HG03571 (cell line): Measurements from ENCODE around the gene CHD8.
"Not testable (repeated sequence)": the region's sequence is repeated elsewhere in the genome, so short reads cannot be mapped to it uniquely, and the experiment has no call there.

Experiments used
- ATAC-seq: cut with Tn5 transposase; IDR thresholded peaks from one replicate; pipeline ENCODE4 v1.9.1; 2021; ENCODE audit not compliant: unreplicated experiment

The CHD8 gene, protein sequence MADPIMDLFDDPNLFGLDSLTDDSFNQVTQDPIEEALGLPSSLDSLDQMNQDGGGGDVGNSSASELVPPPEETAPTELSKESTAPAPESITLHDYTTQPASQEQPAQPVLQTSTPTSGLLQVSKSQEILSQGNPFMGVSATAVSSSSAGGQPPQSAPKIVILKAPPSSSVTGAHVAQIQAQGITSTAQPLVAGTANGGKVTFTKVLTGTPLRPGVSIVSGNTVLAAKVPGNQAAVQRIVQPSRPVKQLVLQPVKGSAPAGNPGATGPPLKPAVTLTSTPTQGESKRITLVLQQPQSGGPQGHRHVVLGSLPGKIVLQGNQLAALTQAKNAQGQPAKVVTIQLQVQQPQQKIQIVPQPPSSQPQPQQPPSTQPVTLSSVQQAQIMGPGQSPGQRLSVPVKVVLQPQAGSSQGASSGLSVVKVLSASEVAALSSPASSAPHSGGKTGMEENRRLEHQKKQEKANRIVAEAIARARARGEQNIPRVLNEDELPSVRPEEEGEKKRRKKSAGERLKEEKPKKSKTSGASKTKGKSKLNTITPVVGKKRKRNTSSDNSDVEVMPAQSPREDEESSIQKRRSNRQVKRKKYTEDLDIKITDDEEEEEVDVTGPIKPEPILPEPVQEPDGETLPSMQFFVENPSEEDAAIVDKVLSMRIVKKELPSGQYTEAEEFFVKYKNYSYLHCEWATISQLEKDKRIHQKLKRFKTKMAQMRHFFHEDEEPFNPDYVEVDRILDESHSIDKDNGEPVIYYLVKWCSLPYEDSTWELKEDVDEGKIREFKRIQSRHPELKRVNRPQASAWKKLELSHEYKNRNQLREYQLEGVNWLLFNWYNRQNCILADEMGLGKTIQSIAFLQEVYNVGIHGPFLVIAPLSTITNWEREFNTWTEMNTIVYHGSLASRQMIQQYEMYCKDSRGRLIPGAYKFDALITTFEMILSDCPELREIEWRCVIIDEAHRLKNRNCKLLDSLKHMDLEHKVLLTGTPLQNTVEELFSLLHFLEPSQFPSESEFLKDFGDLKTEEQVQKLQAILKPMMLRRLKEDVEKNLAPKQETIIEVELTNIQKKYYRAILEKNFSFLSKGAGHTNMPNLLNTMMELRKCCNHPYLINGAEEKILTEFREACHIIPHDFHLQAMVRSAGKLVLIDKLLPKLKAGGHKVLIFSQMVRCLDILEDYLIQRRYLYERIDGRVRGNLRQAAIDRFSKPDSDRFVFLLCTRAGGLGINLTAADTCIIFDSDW (N-terminal part only)

DNA sequence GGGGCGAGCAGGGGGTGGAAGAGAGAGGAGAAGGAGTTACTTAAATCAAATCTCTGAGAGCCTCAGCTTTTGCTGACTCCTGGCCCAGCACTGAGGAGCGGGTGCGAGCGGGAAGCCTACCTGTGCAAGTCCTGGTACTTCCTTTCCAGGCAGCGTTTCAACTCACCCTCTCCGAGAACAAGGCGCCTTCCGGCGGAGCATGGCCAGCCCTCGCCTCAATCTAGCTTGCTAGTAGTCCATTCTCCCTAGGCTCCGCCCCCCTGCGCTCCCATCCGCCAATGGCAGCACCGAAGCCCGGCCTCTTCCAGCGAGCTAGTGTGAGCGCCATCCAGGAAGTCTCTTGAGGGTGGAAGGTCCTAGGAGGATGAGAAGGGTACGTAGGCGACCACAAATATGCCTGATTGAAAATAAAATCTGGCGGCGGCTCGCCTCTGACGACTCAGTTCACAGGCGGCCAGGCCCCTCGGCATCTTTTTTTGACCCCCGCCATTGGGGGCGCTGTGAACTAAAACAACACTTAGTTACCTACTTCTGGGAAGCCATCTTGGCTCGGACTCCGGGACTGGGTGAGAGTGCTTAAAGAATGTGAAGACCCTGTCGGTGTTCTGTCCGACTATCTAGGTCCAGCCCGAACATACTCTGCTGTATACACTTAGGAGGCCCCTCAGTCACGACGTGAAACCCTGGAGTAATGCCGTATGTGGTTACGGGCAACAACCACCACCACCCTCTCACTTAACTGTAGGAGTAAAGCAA, at the start of gene CHD8:
CHD8 (minus strand) TSS at position 212 of the 756 bp plus-strand sequence. CDS start 24,480 bp downstream, outside the sequence.
- ATAC-seq = peak; percentile 94

DNA sequence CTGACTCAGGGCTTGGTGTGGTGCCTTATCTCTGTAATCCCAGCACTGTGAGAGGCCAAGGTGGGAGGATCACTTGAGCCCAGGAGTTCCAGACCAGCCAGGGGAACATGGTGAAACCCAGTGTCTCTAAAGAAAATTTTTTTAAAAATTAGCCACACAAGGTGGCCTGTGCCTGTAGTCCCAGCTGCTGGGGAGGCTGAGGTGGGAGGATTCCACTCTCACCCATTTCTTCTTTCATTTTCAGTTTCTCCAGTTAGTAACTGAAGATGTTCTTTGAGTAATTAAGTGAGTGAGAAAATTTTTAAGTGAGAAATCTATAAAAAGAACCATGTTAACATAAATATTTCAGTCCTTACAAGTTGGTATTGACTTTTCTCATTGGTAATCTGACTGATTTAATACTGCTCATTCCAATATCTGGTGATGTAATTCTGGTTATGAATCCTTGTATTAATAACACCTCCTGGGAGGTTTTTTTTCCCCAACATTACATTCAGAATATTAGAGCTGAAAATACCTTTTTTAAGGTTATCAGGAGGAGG, 49.2 kb upstream of the CHD8 start:
- peak; percentile 56 for ATAC-seq

DNA sequence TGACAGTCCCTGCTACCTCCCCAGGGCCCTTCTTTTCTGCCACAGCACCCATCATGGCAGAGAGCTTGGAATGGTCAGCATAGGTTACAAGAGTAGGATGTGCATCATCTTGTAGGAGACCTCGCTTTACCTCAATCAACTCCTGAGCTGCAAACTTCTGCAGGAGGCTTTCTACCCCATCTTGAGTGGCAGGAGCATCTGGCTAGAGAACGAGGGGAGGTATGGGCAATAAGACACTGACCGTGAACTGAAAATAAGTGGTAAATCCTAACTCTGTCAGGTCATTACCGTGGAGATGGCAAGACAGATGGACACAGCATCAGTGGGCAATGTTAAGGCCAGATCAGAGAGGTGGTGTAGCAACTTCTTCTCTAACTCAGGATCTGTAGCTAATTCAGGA, 47.5 kb upstream of the CHD8 start:
- no peak for ATAC-seq

DNA sequence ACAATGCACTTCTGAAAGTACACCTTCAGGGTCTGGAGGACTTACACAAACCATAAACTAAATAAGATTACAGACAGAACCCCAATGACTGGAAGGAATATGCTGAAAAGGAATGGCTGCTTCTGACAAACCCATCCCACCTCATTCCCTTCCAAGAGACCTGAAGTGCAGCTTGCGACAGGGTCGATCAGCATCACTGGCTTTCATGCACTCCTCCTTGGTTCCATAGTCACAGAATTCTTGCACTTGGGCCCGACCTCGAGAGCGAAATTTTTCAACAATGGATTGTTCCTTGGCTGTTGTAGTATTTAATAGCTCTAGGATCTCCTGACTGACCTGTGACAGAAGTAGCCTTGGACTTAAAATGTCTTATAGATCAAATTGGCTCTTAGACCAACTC, 45.6 kb upstream of the CHD8 start:
- ATAC-seq = no peak

DNA sequence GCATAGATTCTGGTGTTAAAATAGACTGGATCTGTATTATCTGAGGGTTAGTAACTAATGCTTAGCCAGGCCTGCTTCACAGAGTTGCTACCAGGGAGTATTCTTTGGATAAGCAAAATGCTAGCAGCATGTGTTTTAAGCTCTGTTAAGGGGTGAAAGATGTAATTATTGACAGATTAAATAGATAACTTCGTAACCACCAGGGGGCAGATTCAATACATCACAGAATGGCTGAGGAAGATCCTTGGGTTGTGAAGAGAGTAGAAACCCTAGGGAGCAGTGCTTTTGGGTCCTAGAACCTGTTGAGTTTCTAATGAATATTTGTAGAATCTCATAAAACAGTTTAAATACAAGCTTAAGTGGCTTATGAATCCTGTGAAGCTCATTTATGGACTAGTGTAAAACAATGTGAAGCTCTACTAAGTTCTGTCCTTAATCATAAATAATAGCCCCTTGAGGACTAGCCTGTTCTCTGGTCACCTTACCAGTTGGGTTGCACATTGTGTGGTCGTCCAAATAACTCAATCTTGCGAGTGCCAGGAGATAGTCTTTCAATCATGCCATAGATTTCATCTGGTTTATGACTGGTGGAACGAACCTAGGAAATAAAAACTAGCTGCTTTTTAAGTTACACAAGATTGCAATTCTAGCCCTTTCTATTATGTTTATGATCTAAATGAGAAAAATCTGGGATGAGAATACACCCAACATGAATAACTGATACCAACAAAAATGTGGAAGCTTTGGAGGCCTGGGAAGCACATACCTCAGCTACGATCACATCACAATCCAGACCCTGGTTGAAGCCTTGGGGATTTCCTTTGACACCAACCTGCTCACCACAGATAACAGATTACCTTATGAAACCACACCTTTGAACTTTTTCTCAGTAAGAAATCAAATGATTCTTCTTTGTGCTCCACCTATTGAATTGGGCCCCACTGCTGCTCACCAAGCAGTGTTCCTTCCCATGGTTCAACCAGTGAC, 42.9 kb upstream of the CHD8 start:
- ATAC-seq = no peak

DNA sequence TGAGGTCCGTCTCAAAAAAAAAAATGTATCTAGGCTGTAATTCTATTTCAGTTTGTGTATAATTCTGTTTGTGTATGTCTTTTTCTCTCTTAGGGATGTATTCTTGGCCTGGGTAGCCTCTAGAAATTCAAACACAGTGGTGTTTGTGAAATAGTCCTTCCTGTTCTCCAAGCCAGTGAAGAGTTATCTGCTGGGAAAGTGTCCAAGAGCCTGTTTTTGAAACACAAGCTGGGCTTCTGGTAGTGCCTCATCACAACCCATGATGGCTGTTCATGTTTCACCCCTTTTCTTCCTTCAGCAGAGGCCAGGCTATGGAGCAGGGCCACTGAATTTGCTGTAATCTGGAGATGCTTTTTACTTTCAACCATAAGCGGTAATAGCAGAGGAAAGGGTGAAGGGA, 40.5 kb upstream of the CHD8 start:
- ATAC-seq = no peak

DNA sequence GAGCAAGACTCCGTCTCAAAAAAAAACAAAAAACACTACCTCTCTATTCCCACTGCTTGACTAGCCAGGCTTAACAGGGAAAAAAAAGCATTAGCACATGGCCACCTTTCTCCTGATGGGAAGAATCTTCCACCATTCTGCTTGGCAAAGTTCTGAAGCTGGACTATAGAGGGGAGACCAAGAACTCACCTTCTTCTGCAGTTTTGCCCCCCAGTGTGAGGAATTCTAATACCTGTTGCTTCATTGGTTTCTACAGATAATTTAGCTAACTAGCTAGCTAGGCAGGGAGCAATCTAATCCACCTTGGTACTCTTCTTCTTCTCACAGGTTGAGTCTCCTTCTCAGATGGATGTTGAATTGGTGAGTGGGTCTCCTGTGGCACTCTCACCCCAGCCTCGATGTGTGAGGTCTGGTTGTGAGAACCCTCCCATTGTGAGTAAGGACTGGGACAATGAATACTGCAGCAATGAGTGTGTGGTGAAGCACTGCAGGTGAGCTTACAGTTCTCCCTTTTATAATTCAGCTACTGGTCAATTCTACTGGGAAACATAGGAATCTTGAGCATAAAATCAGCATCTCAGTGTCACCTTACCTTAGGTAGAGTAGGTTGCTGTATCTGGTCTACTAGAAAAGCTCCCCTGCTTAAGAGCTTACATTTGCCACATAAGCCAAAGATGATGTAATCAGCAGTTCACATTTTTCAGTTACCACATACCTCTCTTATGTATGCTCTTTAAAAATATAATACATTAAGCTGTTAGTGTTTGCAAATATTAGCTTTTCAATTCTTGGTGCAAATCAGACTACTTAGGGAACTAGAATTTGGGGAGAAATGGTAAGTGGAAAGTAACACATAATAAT, 39.2 kb upstream of the CHD8 start:
- ATAC-seq = no peak

DNA sequence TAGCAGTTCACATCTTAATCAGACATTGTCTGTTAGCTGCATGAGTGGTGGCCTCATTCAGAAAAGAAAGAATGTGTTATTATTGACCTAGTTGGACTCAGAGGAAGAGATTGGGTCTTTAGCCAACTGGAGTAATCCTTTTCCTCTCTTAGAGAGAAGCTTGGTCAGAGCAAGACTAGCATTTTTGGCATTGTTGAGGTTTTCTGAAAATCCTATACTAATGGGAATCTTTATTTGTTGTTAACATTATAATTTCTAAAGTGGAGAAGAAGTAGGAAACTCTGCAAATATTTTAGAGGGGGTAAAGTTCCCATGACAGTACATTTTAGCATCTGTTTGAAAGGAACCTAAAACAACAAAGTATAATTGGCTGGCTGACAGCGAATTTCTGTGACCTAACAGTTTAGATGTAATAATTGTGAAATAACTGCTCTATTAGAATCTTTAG, 30.7 kb upstream of the CHD8 start:
- no peak for ATAC-seq

DNA sequence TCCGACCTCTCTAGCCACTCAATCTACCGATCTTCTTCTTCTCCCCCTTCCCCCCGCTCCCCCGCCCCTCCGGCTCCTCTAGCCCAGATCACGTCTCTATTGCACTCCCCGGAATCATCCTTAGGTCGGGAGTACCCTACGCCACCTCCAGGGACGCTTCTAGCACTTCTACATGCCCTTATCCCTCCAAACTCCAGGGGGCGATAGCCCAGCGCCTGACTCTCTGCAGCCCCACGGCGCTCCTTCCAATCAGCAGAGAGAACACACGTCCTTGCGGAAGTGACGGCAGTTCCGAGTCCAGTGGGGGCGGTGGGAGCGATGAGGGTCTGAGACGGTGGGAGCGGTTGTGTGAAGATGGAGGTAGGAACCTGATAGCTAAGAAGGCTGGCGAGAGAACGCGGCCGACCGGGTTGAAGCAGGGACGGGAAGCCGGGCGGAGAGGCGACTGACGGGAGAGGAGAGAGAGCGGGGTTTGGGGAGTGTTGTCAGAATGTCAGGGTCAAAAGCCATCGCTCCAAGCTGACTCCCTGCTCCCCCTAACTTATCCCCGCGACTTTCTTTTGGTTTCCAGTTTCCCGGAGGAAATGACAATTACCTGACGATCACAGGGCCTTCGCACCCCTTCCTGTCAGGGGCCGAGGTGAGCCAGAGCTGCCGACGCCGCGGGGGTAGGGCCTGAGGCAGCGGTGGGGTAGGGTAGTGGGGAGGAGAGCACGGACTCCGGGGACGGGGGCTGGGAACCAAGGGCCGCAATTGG, 21.2 kb upstream of the CHD8 start, which contains the start of the genes RAB2B and TOX4:
RAB2B (minus strand) TSS at position 35 of the 757 bp plus-strand sequence. CDS start 87 bp downstream, outside the sequence.
TOX4 (plus strand) TSS at position 271 of the 757 bp plus-strand sequence; CDS start at position 355, 84 bp downstream.
- ATAC-seq = peak; percentile 99

DNA sequence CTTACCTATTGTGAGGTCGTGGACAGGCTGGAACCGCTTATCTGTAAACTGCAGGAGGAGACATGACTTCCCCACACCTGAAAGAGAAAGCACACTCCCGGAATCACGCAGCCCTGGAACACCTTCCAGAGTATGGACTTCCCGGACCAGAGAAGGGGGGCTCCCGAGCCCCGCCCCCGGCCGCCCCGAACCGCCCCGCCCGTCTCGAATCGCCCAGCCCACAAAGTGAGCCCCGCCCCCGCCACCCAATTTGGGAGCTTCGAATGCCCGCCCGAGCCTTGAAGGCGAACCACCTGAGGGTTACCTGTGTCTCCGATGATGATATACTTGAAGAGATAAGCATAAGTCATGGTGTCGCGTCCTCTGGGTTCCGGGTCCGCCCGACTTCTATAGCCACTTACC, 20.6 kb upstream of the CHD8 start:
- peak; percentile 27 for ATAC-seq

DNA sequence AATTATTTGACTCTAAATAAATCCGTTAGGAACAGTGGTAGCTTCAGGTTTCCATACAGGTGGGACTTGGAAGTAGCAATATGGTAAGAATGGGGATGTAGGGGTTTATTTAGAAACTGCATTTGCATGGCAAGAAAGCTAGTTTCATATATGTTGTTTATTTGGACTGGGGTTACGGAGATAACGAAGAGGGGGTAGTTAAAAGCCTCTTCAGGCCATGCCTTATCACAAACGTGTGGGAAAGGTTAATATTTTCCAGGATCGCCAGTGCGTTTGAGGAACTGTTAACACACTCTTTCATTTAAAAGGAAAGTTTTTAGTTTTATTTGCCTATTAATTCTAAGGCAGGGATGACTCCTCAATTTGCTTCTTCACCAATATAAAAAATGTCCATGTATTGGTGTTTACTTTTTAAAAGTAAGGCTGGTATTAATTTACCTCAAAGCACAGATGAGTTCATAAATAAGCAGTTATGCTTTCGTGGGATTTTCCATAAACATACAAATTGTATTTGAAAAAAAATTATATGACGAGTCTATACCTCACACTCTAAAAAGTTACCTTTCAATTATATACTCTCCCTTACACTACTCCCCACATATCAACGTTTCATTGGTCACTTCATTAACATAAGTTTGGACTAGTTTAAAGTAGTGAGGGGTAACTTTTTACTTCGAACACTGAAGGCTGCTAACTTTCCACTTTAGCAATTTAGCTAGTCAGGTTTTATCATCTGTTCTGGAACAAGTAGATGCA, 20.0 kb upstream of the CHD8 start:
- ATAC-seq = no peak

DNA sequence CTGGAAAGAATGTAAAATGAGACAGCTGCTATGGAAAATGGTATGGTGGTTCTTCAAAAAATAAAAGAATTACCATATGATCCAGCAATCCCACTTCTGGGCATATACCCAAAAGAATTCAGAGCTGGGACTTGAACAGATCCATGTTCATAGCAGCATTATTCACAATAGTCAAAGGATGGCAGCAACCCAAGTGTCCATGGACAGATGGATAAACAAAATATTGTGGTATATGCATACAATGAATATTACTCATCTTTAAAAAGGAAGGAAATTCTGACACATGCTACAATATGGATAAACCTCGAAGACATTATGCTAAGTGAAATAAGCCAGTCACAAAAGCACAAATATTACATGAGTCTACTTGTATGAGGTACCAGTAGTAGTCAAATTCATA, 11.7 kb upstream of the CHD8 start:
- ATAC-seq = no peak

DNA sequence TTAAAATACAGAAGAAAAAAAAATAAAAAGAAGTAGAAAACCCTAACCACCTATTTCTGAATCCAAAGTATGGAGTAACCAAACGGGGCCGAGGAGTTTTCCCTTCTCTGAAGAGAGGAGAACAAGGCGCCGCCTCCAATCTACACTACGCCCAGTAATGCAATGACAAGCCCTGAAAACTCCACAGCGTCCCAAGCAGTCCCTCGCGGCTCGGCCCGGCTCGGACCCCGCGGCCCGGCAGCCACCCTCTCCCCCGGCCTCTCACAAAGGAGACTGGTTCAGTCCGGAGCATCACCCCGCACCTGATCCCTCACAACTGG, 371 bp downstream of the CHD8 start:
- ATAC-seq = peak; percentile 12

DNA sequence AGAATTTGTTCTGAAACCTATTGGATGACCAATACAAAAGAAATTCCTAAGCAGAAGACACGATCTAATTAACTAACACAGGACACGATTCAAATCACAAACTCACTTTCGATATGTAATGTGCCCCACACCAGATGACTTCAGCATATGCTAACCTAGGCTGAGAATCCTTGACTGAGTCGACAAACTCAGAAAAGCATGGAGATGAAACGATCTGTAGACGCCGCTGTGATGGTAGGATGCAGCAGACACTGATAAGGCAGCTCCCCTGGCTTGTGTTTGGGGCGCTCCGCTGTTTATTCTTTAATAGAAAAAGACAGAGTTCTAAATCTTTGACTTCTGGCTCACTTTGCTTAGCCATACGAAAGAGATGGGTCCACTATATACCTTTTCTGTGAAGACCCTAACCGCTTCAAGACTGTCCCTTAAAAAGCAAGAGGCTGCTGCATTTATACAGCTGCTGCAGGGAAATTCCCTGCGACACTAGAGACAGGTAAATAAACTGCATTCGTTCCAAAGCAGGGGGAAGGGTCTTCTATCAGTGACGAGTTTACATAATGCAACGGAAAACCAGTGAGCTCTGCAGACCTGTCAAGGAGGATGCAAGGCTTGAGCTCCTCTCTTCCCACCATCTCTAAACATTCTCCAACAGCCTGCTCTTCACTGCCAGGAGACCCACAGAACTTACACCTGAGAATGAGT, 929 bp downstream of the CHD8 start:
- ATAC-seq = no peak

DNA sequence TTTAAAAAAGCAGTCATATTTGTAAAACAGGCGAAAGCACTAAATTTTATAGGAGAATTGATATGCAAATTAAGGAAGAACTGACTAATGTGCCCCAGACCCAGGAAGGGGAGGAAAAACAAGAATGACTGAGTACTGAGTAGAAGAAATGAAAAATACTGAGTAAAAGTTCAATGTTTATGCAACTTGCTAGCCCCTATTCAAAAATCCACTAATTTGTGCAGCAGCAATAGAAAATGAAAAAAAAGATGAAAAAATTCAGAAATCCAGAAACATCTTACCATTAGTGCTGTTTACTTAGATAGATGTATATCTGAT, 6.1 kb downstream of the CHD8 start:
- ATAC-seq = no peak

DNA sequence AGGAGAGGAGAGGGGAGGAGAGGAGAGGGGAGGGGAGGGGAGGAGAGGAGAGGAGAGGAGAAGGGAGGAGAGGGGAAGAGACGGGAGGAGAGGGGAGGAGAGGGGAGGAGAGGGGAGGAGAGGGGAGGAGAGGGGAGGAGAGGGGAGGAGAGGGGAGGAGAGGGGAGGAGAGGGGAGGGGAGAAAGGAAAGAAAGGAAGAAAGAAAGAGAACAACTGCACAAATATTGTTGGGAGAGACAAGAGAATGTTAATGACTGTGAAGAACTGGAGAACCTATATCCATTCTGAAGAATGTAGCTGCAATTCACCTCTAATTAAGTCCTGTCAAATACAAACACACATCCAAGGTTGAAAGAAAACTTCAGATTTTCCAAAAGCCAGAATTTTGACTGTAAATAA, 13.3 kb downstream of the CHD8 start:
- not testable (repeated sequence) for ATAC-seq
